ENCODE measurements around the gene PPARG.

Gene PPARG

GRCh38 chr3:12343047-12343501 is 54.2 kb downstream of the PPARG start:
- DNase-seq (ENCODE audit: low read depth in 3 of 3) = no peak

- DNase-seq (ENCODE audit: low read depth in 3 of 3) = no peak
Observed at GRCh38 chr3:12345141-12345561, 56.3 kb downstream of the PPARG start.

- DNase-seq (ENCODE audit: low read depth in 3 of 3) = no peak
Observed at GRCh38 chr3:12345584-12346494, 57.0 kb downstream of the PPARG start.

- DNase-seq (ENCODE audit: low read depth in 3 of 3) = no peak
Observed at GRCh38 chr3:12347301-12347700, 58.4 kb downstream of the PPARG start.

- no peak for DNase-seq (ENCODE audit: low read depth in 3 of 3)
Observed at GRCh38 chr3:12349895-12350811, 61.3 kb downstream of the PPARG start.

GRCh38 chr3:12351145-12351544 is 62.3 kb downstream of the PPARG start:
- no peak for DNase-seq (ENCODE audit: low read depth in 3 of 3)

- DNase-seq (ENCODE audit: low read depth in 3 of 3) = no peak
Observed at GRCh38 chr3:12352253-12352652, 63.4 kb downstream of the PPARG start.

- no peak for DNase-seq (ENCODE audit: low read depth in 3 of 3)
Observed at GRCh38 chr3:12352755-12353154, 63.9 kb downstream of the PPARG start.

GRCh38 chr3:12353796-12354525 is 65.1 kb downstream of the PPARG start:
- no peak for DNase-seq (ENCODE audit: low read depth in 3 of 3)

- no peak for DNase-seq (ENCODE audit: low read depth in 3 of 3)
Observed at GRCh38 chr3:12356175-12356574, 67.3 kb downstream of the PPARG start.

- no peak for DNase-seq (ENCODE audit: low read depth in 3 of 3)
Observed at GRCh38 chr3:12356996-12357395, 68.1 kb downstream of the PPARG start.

GRCh38 chr3:12357456-12357855 is 68.6 kb downstream of the PPARG start:
- no peak for DNase-seq (ENCODE audit: low read depth in 3 of 3)

GRCh38 chr3:12363397-12364195 is 74.7 kb downstream of the PPARG start:
- no peak for DNase-seq (ENCODE audit: low read depth in 3 of 3)

- DNase-seq (ENCODE audit: low read depth in 3 of 3) = no peak
Observed at GRCh38 chr3:12367346-12367745, 78.5 kb downstream of the PPARG start.

GRCh38 chr3:12369029-12369428 is 80.2 kb downstream of the PPARG start:
- no peak for DNase-seq (ENCODE audit: low read depth in 3 of 3)

- DNase-seq (ENCODE audit: low read depth in 3 of 3) = no peak
Observed at GRCh38 chr3:12369598-12369997, 80.7 kb downstream of the PPARG start.

- no peak for DNase-seq (ENCODE audit: low read depth in 3 of 3)
Observed at GRCh38 chr3:12370758-12371157, 81.9 kb downstream of the PPARG start.

GRCh38 chr3:12371525-12372140 is 82.8 kb downstream of the PPARG start:
- no peak for DNase-seq (ENCODE audit: low read depth in 3 of 3)

- DNase-seq (ENCODE audit: low read depth in 3 of 3) = no peak
Observed at GRCh38 chr3:12372741-12373280, 83.9 kb downstream of the PPARG start.

- DNase-seq (ENCODE audit: low read depth in 3 of 3) = no peak
Observed at GRCh38 chr3:12375572-12375971, 86.7 kb downstream of the PPARG start.
